Ascending aorta (tissue), 2 donors: Measurements from ENCODE around the gene IL4R. TPM values are rescaled to one million over a fixed set of nuclear protein-coding genes. Genes with fewer than 3 reads are reported as not detected.

Experiments used
- DNase-seq, 2 donors: peaks; one replicate each; pipeline ENCODE4 v3.0.0-alpha.2; 2019; ENCODE audit warnings: low spot score in 2 of 2
- H3K27ac ChIP-seq, 2 donors: fragments of 200-600 bp; sonication (generic); one replicate each; pipeline ENCODE4 v1.5.1; 2016 to 2017; ENCODE audit warnings: mild to moderate bottlenecking in 1 of 2
- H3K27me3 ChIP-seq: fragments of 200-600 bp; sonication (generic); one replicate; pipeline ENCODE4 v1.5.1; 2017
- H3K36me3 ChIP-seq, 2 donors: fragments of 200-600 bp; sonication (generic); one replicate each; pipeline ENCODE4 v1.5.1; 2016
- H3K4me1 ChIP-seq, 2 donors: fragments of 200-600 bp; sonication (generic); one replicate each; pipeline ENCODE4 v1.5.1; 2016 to 2017; ENCODE audit warnings: mild to moderate bottlenecking in 1 of 2
- H3K4me3 ChIP-seq, 2 donors: fragments of 200-600 bp; sonication (generic); one replicate each; pipeline ENCODE4 v1.5.1; 2016 to 2017; ENCODE audit warnings: mild to moderate bottlenecking in 1 of 2
- H3K9me3 ChIP-seq, 2 donors: fragments of 200-600 bp; sonication (generic); one replicate each; pipeline ENCODE4 v1.5.1; 2016
- intact Hi-C: fragments of 100-400 bp; cut with DNase I; formaldehyde crosslinking; loops from one replicate; pipeline ENCODE4 v1.15.1; 2023
- total RNA-seq: library from RNA; depleted of rRNA; stranded (reverse); fragments of >200 nt; gene quantifications from one replicate; pipeline ENCODE4 v1.1.0, GENCODE V29; 2016
- TF ChIP-seq, protein P1 (sequence below), 3 experiments: fragments of 200-600 bp in 2 of 3; fragments of 450-650 bp in 1 of 3; sonication (generic) in 2 of 3; IDR thresholded peaks; one replicate each; pipeline ENCODE4 v1.5.1; 2016 to 2019; ENCODE audit warnings: antibody characterized with exemption in 3 of 3, mild to moderate bottlenecking in 1 of 3, moderate library complexity in 1 of 3

The IL4R gene
- total RNA-seq, 1 donor from 2014 or later, result 88.7 TPM

DNA sequence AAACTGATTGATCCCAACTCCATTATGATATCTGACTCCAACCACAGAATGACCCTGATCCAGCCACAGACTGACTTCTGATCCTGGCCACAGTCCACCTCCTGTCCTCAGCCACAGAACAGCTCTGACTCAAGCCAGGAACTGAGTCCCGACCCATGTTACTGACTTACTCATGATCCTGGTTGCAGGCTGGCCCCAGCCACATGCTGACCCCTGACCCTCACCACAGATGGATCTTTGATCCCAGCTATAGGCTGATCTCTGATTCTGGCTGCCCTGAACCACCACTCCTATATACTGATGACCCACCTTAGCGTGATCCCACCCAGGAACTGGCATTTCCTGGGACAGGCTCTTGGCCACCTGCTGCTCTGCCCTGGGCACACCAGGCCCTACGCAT, 56.0 kb downstream of the IL4R start:
- TF ChIP-seq, protein P1, sequence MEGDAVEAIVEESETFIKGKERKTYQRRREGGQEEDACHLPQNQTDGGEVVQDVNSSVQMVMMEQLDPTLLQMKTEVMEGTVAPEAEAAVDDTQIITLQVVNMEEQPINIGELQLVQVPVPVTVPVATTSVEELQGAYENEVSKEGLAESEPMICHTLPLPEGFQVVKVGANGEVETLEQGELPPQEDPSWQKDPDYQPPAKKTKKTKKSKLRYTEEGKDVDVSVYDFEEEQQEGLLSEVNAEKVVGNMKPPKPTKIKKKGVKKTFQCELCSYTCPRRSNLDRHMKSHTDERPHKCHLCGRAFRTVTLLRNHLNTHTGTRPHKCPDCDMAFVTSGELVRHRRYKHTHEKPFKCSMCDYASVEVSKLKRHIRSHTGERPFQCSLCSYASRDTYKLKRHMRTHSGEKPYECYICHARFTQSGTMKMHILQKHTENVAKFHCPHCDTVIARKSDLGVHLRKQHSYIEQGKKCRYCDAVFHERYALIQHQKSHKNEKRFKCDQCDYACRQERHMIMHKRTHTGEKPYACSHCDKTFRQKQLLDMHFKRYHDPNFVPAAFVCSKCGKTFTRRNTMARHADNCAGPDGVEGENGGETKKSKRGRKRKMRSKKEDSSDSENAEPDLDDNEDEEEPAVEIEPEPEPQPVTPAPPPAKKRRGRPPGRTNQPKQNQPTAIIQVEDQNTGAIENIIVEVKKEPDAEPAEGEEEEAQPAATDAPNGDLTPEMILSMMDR (IDR thresholded peaks at IDR 0.05), result no peak
- Histone ChIP-seq H3K36me3 (no peaks in the 10 kb centered on the region), H3K27me3 (no peaks in the 10 kb centered on the region), H3K27ac (no peak overlapping the region), H3K4me1 (peaks cover 0 to 5% of the 10 kb centered on the region in 2 donors), H3K9me3 (no peaks in the 10 kb centered on the region), H3K4me3 (no peak overlapping the region)
- intact Hi-C loops, result loop anchor here (2.0 to 10.0 kb wide), 2 partner anchors 55 to 191 kb away; partner anchors contain the start of gene IL4R
- DNase-seq, result no peak

- no peaks in the 10 kb centered on the region for H3K27me3 ChIP-seq
- intact Hi-C loops, result no loop called here
These were observed 56.5 kb downstream of the IL4R start for GRCh38 chr16:27370318-27370717.

GRCh38 chr16:27373312-27373711, 59.5 kb downstream of the IL4R start:
- Histone ChIP-seq H3K36me3 (no peaks in the 10 kb centered on the region), H3K27me3 (no peaks in the 10 kb centered on the region), H3K4me3 (no peak overlapping the region), H3K4me1 (no peaks in the 10 kb centered on the region), H3K9me3 (no peaks in the 10 kb centered on the region), H3K27ac (no peak overlapping the region)
- DNase-seq, result peak in 1 of 2 donors; percentile 34
- TF ChIP-seq, protein P1 (IDR thresholded peaks at IDR 0.05), result no peak
- intact Hi-C loops, result no loop called here

More at GRCh38 chr16:27370318-27370717, 56.5 kb downstream of the IL4R start:
- Histone ChIP-seq H3K4me3 (no peak overlapping the region), H3K9me3 (no peaks in the 10 kb centered on the region), H3K27ac (no peak overlapping the region), H3K36me3 (no peaks in the 10 kb centered on the region), H3K4me1 (peaks cover 0 to 5% of the 10 kb centered on the region in 2 donors)
- DNase-seq, result no peak
- TF ChIP-seq, protein P1 (IDR thresholded peaks at IDR 0.05), result no peak

DNA sequence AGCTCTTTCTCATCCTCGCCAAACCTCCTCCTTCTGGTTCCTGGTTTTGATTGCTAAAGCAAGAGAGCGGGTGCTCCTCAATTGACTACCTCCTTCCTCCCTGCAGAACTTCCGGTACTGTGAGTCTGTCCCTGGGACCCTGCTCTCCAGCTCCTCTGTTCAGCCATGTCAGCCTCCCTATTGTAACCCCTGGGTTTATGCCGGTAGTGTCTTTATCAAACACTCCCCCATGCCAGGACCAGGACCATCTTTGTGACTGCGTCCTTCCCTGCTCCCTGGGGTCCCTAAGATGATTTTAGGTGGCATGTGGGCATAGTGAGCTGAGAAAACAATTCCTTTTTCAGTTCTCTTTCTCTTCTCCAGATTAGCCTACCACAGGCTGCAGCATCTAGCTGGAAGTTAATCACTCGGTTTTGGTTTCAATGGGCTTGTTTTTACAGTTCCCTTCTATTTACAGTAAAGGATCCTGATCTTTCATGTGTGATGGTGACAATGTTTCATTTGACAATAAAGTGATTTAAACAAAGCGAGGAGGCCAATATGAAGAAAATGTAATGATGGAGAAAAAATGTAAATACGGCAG, 60.5 kb downstream of the IL4R start:
- Histone ChIP-seq H3K36me3 (no peaks in the 10 kb centered on the region), H3K4me1 (no peaks in the 10 kb centered on the region), H3K9me3 (no peaks in the 10 kb centered on the region), H3K27me3 (no peaks in the 10 kb centered on the region), H3K4me3 (no peak overlapping the region), H3K27ac (no peak overlapping the region)
- intact Hi-C loops, result no loop called here
- TF ChIP-seq, protein P1 (IDR thresholded peaks at IDR 0.05), result no peak
- DNase-seq, result peak in 1 of 2 donors; percentile 55

GRCh38 chr16:27374804-27375425, 61.1 kb downstream of the IL4R start:
- TF ChIP-seq, protein P1 (IDR thresholded peaks at IDR 0.05), result peak; percentile 35 to 44 (median 40)
- Histone ChIP-seq H3K4me1 (no peaks in the 10 kb centered on the region), H3K4me3 (peak overlapping the region in 1 of 2 donors; percentile 28), H3K27ac (no peak overlapping the region), H3K27me3 (no peaks in the 10 kb centered on the region), H3K9me3 (no peaks in the 10 kb centered on the region), H3K36me3 (no peaks in the 10 kb centered on the region)
- intact Hi-C loops, result no loop called here
- peak; percentile 28 to 72 for DNase-seq
